K562 (cell line): ENCODE results near the gene IMPA2. TPM values are rescaled to one million over a fixed set of nuclear protein-coding genes. Genes with fewer than 3 reads are reported as not detected.

Experiments
- DNMT1 ChIP-seq: fragments of 450-650 bp; IDR thresholded peaks from 2 replicates; pipeline ENCODE4 v1.6.1; 2016; ENCODE audit warnings: antibody characterized with exemption, mild to moderate bottlenecking
- HCFC1 ChIP-seq: IDR thresholded peaks from 2 replicates; pipeline ENCODE4 v1.6.1; 2012; ENCODE audit warnings: low read depth, low read length, improper control_type of control experiment
- HLTF ChIP-seq: fragments of 450-650 bp; IDR thresholded peaks from 2 replicates; pipeline ENCODE4 v1.6.1; 2016
- KLF16 ChIP-seq: IDR thresholded peaks from 2 replicates; pipeline ENCODE4 v1.6.1; 2016; ENCODE audit warnings: antibody characterized with exemption
- POLR3A ChIP-seq: IDR thresholded peaks from 2 replicates; pipeline ENCODE4 v1.6.1; 2011; ENCODE audit warnings: borderline replicate concordance, mild to moderate bottlenecking, moderate library complexity; ENCODE audit not compliant: insufficient read length, insufficient read depth; ENCODE audit errors: extremely low read depth
- RBM34 ChIP-seq: fragments of 200-400 bp; formaldehyde crosslinking; IDR thresholded peaks from 2 replicates; pipeline ENCODE4 v1.6.1; 2018; ENCODE audit warnings: low read length, borderline replicate concordance; ENCODE audit not compliant: insufficient read depth
- RCOR1 ChIP-seq, 2 experiments: IDR thresholded peaks; 2 replicates each; pipeline ENCODE4 v1.6.1; 2012; ENCODE audit warnings: low read depth in 2 of 2, low read length in 2 of 2, borderline replicate concordance in 1 of 2, improper control_type of control experiment in 1 of 2
- SRSF1 ChIP-seq: fragments of 200-400 bp; formaldehyde crosslinking; IDR thresholded peaks from 2 replicates; pipeline ENCODE4 v1.6.1; 2017; ENCODE audit warnings: mild to moderate bottlenecking, low read depth, low read length, moderate library complexity
- XRCC5 ChIP-seq: fragments of 200-400 bp; formaldehyde crosslinking; IDR thresholded peaks from 2 replicates; pipeline ENCODE4 v1.6.1; 2017; ENCODE audit warnings: low read depth, mild to moderate bottlenecking, low read length
- ZBTB17 ChIP-seq: fragments of 450-650 bp; formaldehyde crosslinking; IDR thresholded peaks from 2 replicates; pipeline ENCODE4 v1.4.0; 2020; ENCODE audit warnings: mild to moderate bottlenecking
- ZKSCAN1 ChIP-seq: fragments of 150-350 bp; IDR thresholded peaks from 2 replicates; pipeline ENCODE4 v1.6.1; 2016; ENCODE audit warnings: low read depth, low read length
- polyA plus RNA-seq, 8 experiments: library from polyadenylated mRNA; depleted of rRNA in 4 of 8; stranded (reverse) in 5 of 8; unstranded in 3 of 8; fragments of >200 nt; fragmentation: Nextera tagmentation in 2 of 8; fragmentation: Illumina TruSeq in 1 of 8; extraction: Ambion mirVana in 2 of 8; extraction: Trizol in 1 of 8; gene quantifications; 2 replicates each; pipeline versions ENCODE4 v1.2.1 to v1.2.3, GENCODE V29; 2011 to 2014; ENCODE audit warnings: inconsistent platforms in 1 of 8, missing spikeins in 1 of 8
- total RNA-seq, 7 experiments: library from RNA; depleted of rRNA in 6 of 7; stranded (reverse); fragments of >200 nt in 6 of 7; fragmentation: Illumina TruSeq in 2 of 7; extraction: Trizol in 2 of 7; gene quantifications; 2 replicates each; pipeline versions ENCODE4 v1.2.1 to v1.2.3, GENCODE V29; 2011 to 2021; ENCODE audit warnings: low replicate concordance in 1 of 7
- TF ChIP-seq, protein P1 (sequence below), 2 experiments: fragments of 450-650 bp; formaldehyde crosslinking in 1 of 2; IDR thresholded peaks; 2 replicates each; pipeline versions ENCODE4 v1.4.0 to v1.6.1; 2014 to 2020; ENCODE audit warnings: mild to moderate bottlenecking in 2 of 2, borderline replicate concordance in 1 of 2, low read depth in 1 of 2
- TF ChIP-seq, protein P2 (sequence below): fragments of 450-650 bp; IDR thresholded peaks from 2 replicates; pipeline ENCODE4 v1.6.1; 2016; ENCODE audit warnings: low read depth

Gene IMPA2
- total and polyA plus RNA-seq, 9 of the 15 experiments (the other 6 are each of a cell fraction or from before 2014, with no cell fraction given): 0.62 to 11.3 (median 5.7) TPM

DNA sequence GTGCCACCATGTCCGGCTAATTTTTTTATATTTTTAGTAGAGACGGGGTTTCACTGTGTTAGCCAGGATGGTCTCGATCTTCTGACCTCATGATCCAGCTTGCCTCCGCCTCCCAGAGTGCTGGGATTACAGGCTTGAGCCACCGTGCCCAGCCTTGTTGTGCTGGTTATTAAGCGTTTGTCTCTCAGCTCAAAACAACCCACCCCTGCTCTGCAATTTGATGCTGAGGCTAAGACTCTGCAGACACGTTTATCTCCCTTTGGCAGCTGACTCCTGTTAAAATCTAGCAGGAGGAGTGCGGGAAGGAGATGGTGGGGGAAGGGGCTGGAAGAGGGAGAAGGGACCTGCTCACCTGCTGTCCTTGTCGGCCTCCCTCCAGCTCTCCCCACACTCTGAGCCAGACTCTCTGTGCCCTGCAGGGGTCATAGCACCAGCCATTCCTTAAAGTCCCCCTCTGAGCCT, 29.9 kb upstream of the IMPA2 start (continued):
- TF ChIP-seq RCOR1 (IDR thresholded peaks at IDR 0.05; ENCODE audit: borderline replicate concordance in 1 of 2, low read depth in 2 of 2, low read length in 2 of 2) (peak in 1 of 2 experiments; percentile 87; a peak in 3 of 4 replicates), HCFC1 (no peak), ZKSCAN1 (no peak), XRCC5 (no peak), DNMT1 (no peak), ZBTB17 (no peak), KLF16 (peak; percentile 79), POLR3A (peak; percentile 64), SRSF1 (no peak), RBM34 (no peak), HLTF (no peak)
- TF ChIP-seq, protein P1, sequence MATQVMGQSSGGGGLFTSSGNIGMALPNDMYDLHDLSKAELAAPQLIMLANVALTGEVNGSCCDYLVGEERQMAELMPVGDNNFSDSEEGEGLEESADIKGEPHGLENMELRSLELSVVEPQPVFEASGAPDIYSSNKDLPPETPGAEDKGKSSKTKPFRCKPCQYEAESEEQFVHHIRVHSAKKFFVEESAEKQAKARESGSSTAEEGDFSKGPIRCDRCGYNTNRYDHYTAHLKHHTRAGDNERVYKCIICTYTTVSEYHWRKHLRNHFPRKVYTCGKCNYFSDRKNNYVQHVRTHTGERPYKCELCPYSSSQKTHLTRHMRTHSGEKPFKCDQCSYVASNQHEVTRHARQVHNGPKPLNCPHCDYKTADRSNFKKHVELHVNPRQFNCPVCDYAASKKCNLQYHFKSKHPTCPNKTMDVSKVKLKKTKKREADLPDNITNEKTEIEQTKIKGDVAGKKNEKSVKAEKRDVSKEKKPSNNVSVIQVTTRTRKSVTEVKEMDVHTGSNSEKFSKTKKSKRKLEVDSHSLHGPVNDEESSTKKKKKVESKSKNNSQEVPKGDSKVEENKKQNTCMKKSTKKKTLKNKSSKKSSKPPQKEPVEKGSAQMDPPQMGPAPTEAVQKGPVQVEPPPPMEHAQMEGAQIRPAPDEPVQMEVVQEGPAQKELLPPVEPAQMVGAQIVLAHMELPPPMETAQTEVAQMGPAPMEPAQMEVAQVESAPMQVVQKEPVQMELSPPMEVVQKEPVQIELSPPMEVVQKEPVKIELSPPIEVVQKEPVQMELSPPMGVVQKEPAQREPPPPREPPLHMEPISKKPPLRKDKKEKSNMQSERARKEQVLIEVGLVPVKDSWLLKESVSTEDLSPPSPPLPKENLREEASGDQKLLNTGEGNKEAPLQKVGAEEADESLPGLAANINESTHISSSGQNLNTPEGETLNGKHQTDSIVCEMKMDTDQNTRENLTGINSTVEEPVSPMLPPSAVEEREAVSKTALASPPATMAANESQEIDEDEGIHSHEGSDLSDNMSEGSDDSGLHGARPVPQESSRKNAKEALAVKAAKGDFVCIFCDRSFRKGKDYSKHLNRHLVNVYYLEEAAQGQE (IDR thresholded peaks at IDR 0.05; ENCODE audit: borderline replicate concordance): peak; percentile 20; the same call in 1 of the 2 replicates
- TF ChIP-seq, protein P1 (CRISPR knock-in tag; IDR thresholded peaks at IDR 0.05; ENCODE audit: low read depth): no peak
- TF ChIP-seq, protein P2, sequence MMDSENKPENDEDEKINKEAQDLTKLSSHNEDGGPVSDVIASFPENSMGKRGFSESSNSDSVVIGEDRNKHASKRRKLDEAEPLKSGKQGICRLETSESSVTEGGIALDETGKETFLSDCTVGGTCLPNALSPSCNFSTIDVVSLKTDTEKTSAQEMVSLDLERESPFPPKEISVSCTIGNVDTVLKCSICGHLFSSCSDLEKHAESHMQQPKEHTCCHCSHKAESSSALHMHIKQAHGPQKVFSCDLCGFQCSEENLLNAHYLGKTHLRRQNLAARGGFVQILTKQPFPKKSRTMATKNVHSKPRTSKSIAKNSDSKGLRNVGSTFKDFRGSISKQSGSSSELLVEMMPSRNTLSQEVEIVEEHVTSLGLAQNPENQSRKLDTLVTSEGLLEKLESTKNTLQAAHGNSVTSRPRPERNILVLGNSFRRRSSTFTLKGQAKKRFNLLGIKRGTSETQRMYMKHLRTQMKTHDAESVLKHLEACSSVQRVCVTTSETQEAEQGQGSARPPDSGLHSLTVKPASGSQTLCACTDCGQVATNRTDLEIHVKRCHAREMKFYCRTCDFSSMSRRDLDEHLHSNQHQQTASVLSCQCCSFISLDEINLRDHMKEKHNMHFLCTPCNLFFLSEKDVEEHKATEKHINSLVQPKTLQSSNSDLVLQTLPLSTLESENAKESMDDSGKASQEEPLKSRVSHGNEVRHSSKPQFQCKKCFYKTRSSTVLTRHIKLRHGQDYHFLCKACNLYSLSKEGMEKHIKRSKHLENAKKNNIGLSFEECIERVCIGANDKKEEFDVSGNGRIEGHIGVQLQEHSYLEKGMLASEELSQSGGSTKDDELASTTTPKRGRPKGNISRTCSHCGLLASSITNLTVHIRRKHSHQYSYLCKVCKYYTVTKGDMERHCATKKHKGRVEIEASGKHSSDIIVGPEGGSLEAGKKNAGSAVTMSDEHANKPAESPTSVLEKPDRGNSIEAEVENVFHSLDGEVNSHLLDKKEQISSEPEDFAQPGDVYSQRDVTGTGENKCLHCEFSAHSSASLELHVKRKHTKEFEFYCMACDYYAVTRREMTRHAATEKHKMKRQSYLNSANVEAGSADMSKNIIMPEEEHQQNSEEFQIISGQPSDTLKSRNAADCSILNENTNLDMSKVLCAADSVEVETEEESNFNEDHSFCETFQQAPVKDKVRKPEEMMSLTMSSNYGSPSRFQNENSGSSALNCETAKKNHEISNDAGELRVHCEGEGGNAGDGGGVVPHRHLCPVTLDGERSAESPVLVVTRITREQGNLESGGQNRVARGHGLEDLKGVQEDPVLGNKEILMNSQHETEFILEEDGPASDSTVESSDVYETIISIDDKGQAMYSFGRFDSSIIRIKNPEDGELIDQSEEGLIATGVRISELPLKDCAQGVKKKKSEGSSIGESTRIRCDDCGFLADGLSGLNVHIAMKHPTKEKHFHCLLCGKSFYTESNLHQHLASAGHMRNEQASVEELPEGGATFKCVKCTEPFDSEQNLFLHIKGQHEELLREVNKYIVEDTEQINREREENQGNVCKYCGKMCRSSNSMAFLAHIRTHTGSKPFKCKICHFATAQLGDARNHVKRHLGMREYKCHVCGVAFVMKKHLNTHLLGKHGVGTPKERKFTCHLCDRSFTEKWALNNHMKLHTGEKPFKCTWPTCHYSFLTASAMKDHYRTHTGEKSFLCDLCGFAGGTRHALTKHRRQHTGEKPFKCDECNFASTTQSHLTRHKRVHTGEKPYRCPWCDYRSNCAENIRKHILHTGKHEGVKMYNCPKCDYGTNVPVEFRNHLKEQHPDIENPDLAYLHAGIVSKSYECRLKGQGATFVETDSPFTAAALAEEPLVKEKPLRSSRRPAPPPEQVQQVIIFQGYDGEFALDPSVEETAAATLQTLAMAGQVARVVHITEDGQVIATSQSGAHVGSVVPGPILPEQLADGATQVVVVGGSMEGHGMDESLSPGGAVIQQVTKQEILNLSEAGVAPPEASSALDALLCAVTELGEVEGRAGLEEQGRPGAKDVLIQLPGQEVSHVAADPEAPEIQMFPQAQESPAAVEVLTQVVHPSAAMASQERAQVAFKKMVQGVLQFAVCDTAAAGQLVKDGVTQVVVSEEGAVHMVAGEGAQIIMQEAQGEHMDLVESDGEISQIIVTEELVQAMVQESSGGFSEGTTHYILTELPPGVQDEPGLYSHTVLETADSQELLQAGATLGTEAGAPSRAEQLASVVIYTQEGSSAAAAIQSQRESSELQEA: no peak
